H9 (cell line): Measurements from ENCODE around the gene SORCS2. TPM values are rescaled to one million over a fixed set of nuclear protein-coding genes. Genes with fewer than 3 reads are reported as not detected.
A peak's percentile ranks its signal among the peaks of the same experiment; 100 is the strongest.

Source experiments
- DNase-seq: peaks from one replicate; pipeline ENCODE4 v3.0.0-alpha.2; 2017
- H2AFZ ChIP-seq: one replicate; pipeline ENCODE4 v1.6.1; 2013; ENCODE audit warnings: mild to moderate bottlenecking, low read length, control low read depth, moderate library complexity
- H2AK5ac ChIP-seq: 2 replicates; pipeline ENCODE4 v1.6.1; 2013; ENCODE audit warnings: low read length, control low read depth, mixed read lengths; ENCODE audit not compliant: insufficient read length
- H2BK120ac ChIP-seq: one replicate; pipeline ENCODE4 v1.6.1; 2013; ENCODE audit warnings: low read depth, mild to moderate bottlenecking, low read length, control low read depth, inconsistent platforms; ENCODE audit not compliant: poor library complexity, severe bottlenecking
- H2BK12ac ChIP-seq: 2 replicates; pipeline ENCODE4 v1.6.1; 2013; ENCODE audit warnings: low read length, control low read depth, mixed read lengths, low read depth; ENCODE audit not compliant: insufficient read length
- H2BK15ac ChIP-seq: 2 replicates; pipeline ENCODE4 v1.6.1; 2013; ENCODE audit warnings: low read depth, low read length, control low read depth
- H2BK20ac ChIP-seq: one replicate; pipeline ENCODE4 v1.6.1; 2013; ENCODE audit warnings: low read depth, mild to moderate bottlenecking, low read length, control low read depth, inconsistent platforms; ENCODE audit not compliant: poor library complexity, severe bottlenecking
- H2BK5ac ChIP-seq: 2 replicates; pipeline ENCODE4 v1.6.1; 2013; ENCODE audit warnings: low read length, control low read depth, mixed read lengths; ENCODE audit not compliant: insufficient read length
- H3K14ac ChIP-seq: 2 replicates; pipeline ENCODE4 v1.6.1; 2013; ENCODE audit warnings: low read length, control low read depth; ENCODE audit not compliant: insufficient read depth
- H3K18ac ChIP-seq: 2 replicates; pipeline ENCODE4 v1.6.1; 2013; ENCODE audit warnings: low read depth, mild to moderate bottlenecking, mixed read lengths, low read length, control low read depth; ENCODE audit not compliant: insufficient read length
- H3K23ac ChIP-seq: 2 replicates; pipeline ENCODE4 v1.6.1; 2013; ENCODE audit warnings: low read length, control low read depth, mixed read lengths, low read depth; ENCODE audit not compliant: insufficient read length
- H3K23me2 ChIP-seq: 2 replicates; pipeline ENCODE4 v1.6.1; 2013; ENCODE audit warnings: low read depth, mild to moderate bottlenecking, mixed read lengths, low read length, control low read depth; ENCODE audit not compliant: insufficient read length, poor library complexity, severe bottlenecking
- H3K27ac ChIP-seq: 2 replicates; pipeline ENCODE4 v1.5.1; 2013; ENCODE audit warnings: low read length, control low read depth, mixed read lengths, low read depth; ENCODE audit not compliant: insufficient read length
- H3K27me3 ChIP-seq: 2 replicates; pipeline ENCODE4 v1.6.1; 2013; ENCODE audit warnings: low read length, control low read depth, inconsistent platforms; ENCODE audit not compliant: insufficient read depth
- H3K4ac ChIP-seq: 2 replicates; pipeline ENCODE4 v1.6.1; 2013; ENCODE audit warnings: low read depth, mild to moderate bottlenecking, control low read depth, inconsistent platforms, low read length, moderate library complexity
- H3K4me1 ChIP-seq: 2 replicates; pipeline ENCODE4 v1.6.1; 2013; ENCODE audit warnings: low read length, control low read depth, inconsistent platforms; ENCODE audit not compliant: insufficient read depth
- H3K4me2 ChIP-seq: 2 replicates; pipeline ENCODE4 v1.6.1; 2013; ENCODE audit warnings: low read length, control low read depth, mixed read lengths; ENCODE audit not compliant: insufficient read length, insufficient read depth
- H3K56ac ChIP-seq: 2 replicates; pipeline ENCODE4 v1.6.1; 2013; ENCODE audit warnings: low read depth, mild to moderate bottlenecking, mixed read lengths, low read length, control low read depth; ENCODE audit not compliant: insufficient read length
- H3K79me1 ChIP-seq: 2 replicates; pipeline ENCODE4 v1.6.1; 2013; ENCODE audit warnings: low read depth, mild to moderate bottlenecking, moderate library complexity, low read length, control low read depth, inconsistent platforms; ENCODE audit not compliant: insufficient read depth, poor library complexity, severe bottlenecking
- H3K79me2 ChIP-seq: 2 replicates; pipeline ENCODE4 v1.6.1; 2013; ENCODE audit warnings: low read length, control low read depth, inconsistent platforms; ENCODE audit not compliant: insufficient read depth
- H3K9ac ChIP-seq: 2 replicates; pipeline ENCODE4 v1.6.1; 2013; ENCODE audit warnings: low read length, control low read depth, mixed read lengths; ENCODE audit not compliant: insufficient read length; ENCODE audit errors: extremely low read depth
- H3K9me3 ChIP-seq: one replicate; pipeline ENCODE4 v1.6.1; 2013; ENCODE audit warnings: low read depth, low read length, inconsistent platforms; ENCODE audit not compliant: control insufficient read depth
- H3T11ph ChIP-seq: one replicate; pipeline ENCODE4 v1.6.1; 2013; ENCODE audit warnings: mild to moderate bottlenecking, low read length, control low read depth, inconsistent platforms
- H4K20me1 ChIP-seq: one replicate; pipeline ENCODE4 v1.6.1; 2013; ENCODE audit not compliant: control insufficient read depth, insufficient read length, insufficient read depth
- H4K5ac ChIP-seq: 2 replicates; pipeline ENCODE4 v1.6.1; 2013; ENCODE audit warnings: low read depth, mild to moderate bottlenecking, mixed read lengths, low read length, control low read depth; ENCODE audit not compliant: insufficient read length
- H4K8ac ChIP-seq: replicated peaks from 2 replicates; pipeline ENCODE4 v1.6.1; 2013; ENCODE audit warnings: low read length, control low read depth, mixed read lengths, low read depth; ENCODE audit not compliant: insufficient read length
- H4K91ac ChIP-seq: 2 replicates; pipeline ENCODE4 v1.6.1; 2013; ENCODE audit warnings: low read depth, mild to moderate bottlenecking, moderate library complexity, mixed read lengths, low read length, control low read depth; ENCODE audit not compliant: insufficient read length
- H3K27ac Mint-ChIP-seq, 3 experiments: 2 replicates in 2 of 3; 3 replicates in 1 of 3; pipeline ENCODE4 v1.8.0; 2020 to 2021; ENCODE audit warnings: mixed read lengths in 3 of 3, mild to moderate bottlenecking in 1 of 3, moderate library complexity in 1 of 3
- H3K27me3 Mint-ChIP-seq: 2 replicates; pipeline ENCODE4 v1.8.0; 2021; ENCODE audit warnings: low read depth, mild to moderate bottlenecking, moderate library complexity, mixed read lengths
- H3K36me3 Mint-ChIP-seq, 3 experiments: 2 replicates in 2 of 3; 3 replicates in 1 of 3; pipeline ENCODE4 v1.8.0; 2020 to 2021; ENCODE audit warnings: low read depth in 3 of 3, mixed read lengths in 3 of 3; ENCODE audit not compliant: insufficient read depth in 1 of 3
- H3K4me1 Mint-ChIP-seq, 2 experiments: 2 replicates each; pipeline ENCODE4 v1.8.0; 2020; ENCODE audit warnings: mixed read lengths in 2 of 2
- H3K4me3 Mint-ChIP-seq, 2 experiments: 2 replicates in 1 of 2; 3 replicates in 1 of 2; pipeline ENCODE4 v1.8.0; 2020 to 2021; ENCODE audit warnings: mild to moderate bottlenecking in 2 of 2, mixed read lengths in 2 of 2, moderate library complexity in 1 of 2
- H3K9me3 Mint-ChIP-seq, 2 experiments: 2 replicates in 1 of 2; 3 replicates in 1 of 2; pipeline ENCODE4 v1.8.0; 2020; ENCODE audit warnings: mild to moderate bottlenecking in 2 of 2, mixed read lengths in 2 of 2, moderate library complexity in 1 of 2
- WGBS: extraction: QIAGEN DNeasy Blood & Tissue Kit; methylation state at CpG from one replicate; pipeline ENCODE4 v1.1.7; 2013; ENCODE audit warnings: missing lambda C conversion rate, low lambda C conversion rate, mixed read lengths; ENCODE audit not compliant: insufficient read length; ENCODE audit errors: extremely low coverage; 5-methylcytosine and 5-hydroxymethylcytosine counted together
- total RNA-seq: library from RNA; stranded (reverse); gene quantifications from 2 replicates; pipeline ENCODE4 v1.2.1, GENCODE V29; 2021
- TF ChIP-seq, protein P1 (sequence below): fragments of 200-600 bp; sonication (generic); conservative IDR thresholded peaks from 3 replicates; pipeline ENCODE4 v1.8.0; 2021; ENCODE audit warnings: antibody characterized with exemption, mild to moderate bottlenecking

Gene SORCS2
- total RNA-seq, 1 experiment from 2014 or later, result 0.57 TPM

GRCh38 chr4:7190691-7191545 is 1.4 kb upstream of the SORCS2 start:
- WGBS, result no CpG with 5 or more reads among the region's 11 CpGs
- Histone ChIP-seq H4K91ac (no peak overlapping the region), H3K9me3 (no peaks in the 10 kb centered on the region), H3K56ac (no peak overlapping the region), H3K18ac (no peak overlapping the region), H3K9ac (no peak overlapping the region), H3K23me2 (peaks cover 9% of the 10 kb centered on the region), H3K14ac (no peak overlapping the region), H3K4ac (no peak overlapping the region), H2AK5ac (no peak overlapping the region), H3K27me3 (peaks cover 18% of the 10 kb centered on the region), H2BK20ac (no peak overlapping the region), H3K4me1 (no peaks in the 10 kb centered on the region), H4K5ac (no peak overlapping the region), H2BK12ac (no peak overlapping the region), H3T11ph (no peak overlapping the region), H2BK15ac (no peak overlapping the region), H2AFZ (no peak overlapping the region), H4K8ac (no peak overlapping the region), H3K79me1 (no peaks in the 10 kb centered on the region), H2BK120ac (no peak overlapping the region), H4K20me1 (no peaks in the 10 kb centered on the region), H3K79me2 (no peaks in the 10 kb centered on the region), H2BK5ac (no peak overlapping the region), H3K4me2 (no peak overlapping the region), H3K23ac (no peak overlapping the region), H3K27ac (no peak overlapping the region)
- TF ChIP-seq, protein P1, sequence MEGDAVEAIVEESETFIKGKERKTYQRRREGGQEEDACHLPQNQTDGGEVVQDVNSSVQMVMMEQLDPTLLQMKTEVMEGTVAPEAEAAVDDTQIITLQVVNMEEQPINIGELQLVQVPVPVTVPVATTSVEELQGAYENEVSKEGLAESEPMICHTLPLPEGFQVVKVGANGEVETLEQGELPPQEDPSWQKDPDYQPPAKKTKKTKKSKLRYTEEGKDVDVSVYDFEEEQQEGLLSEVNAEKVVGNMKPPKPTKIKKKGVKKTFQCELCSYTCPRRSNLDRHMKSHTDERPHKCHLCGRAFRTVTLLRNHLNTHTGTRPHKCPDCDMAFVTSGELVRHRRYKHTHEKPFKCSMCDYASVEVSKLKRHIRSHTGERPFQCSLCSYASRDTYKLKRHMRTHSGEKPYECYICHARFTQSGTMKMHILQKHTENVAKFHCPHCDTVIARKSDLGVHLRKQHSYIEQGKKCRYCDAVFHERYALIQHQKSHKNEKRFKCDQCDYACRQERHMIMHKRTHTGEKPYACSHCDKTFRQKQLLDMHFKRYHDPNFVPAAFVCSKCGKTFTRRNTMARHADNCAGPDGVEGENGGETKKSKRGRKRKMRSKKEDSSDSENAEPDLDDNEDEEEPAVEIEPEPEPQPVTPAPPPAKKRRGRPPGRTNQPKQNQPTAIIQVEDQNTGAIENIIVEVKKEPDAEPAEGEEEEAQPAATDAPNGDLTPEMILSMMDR, result no peak
- peaks cover 12 to 20% of the 10 kb centered on the region in 2 experiments for H3K4me1 Mint-ChIP-seq
- H3K27ac Mint-ChIP-seq, result no peak overlapping the region
- no peaks in the 10 kb centered on the region for H3K9me3 Mint-ChIP-seq
- peak; percentile 17 for DNase-seq
- no peaks in the 10 kb centered on the region for H3K36me3 Mint-ChIP-seq
- H3K4me3 Mint-ChIP-seq, result no peak overlapping the region
- peaks cover 84% of the 10 kb centered on the region for H3K27me3 Mint-ChIP-seq
